ENCODE measurements around the gene GNAL. TPM values are rescaled to one million over a fixed set of nuclear protein-coding genes. Genes with fewer than 3 reads are reported as not detected.

The GNAL gene
- total RNA-seq, 2 donors from 2014 or later: 2.7 to 4.4 TPM

GRCh38 chr18:11669271-11669947 lies 19.7 kb upstream of the GNAL start:
- TF ChIP-seq CTCF (IDR thresholded peaks at IDR 0.05): no peak
- Histone ChIP-seq H3K36me3 (no peaks in the 10 kb centered on the region), H3K27me3 (no peaks in the 10 kb centered on the region), H3K4me1 (no peaks in the 10 kb centered on the region), H3K9me3 (no peaks in the 10 kb centered on the region), H3K4me3 (no peak overlapping the region), H3K27ac (no peak overlapping the region)
- no peak for DNase-seq (ENCODE audit: low spot score)

DNA sequence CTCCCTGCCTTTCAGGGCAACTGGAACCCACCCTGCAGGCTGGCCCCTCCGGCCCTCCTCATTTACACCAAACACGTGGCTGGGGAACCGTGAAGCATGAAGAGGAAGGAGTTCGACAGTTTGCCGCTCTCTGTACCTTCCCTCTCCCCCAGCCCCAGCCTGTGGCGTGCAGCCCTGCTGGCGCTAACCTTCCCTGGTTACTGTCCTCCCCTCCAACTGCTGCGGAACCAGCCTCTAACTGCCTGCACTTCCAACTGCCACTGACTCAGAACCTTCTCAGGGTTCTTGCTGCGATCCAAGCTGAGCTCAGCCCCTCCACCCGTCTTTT lies 19.2 kb upstream of the GNAL start:
- H3K27ac ChIP-seq: no peak overlapping the region
- no peak overlapping the region for H3K4me3 ChIP-seq
- H3K4me1 ChIP-seq: no peaks in the 10 kb centered on the region
- DNase-seq (ENCODE audit: low spot score): no peak
- H3K36me3 ChIP-seq: no peaks in the 10 kb centered on the region
- TF ChIP-seq CTCF (IDR thresholded peaks at IDR 0.05): no peak
- no peaks in the 10 kb centered on the region for H3K9me3 ChIP-seq
- no peaks in the 10 kb centered on the region for H3K27me3 ChIP-seq

- no peaks in the 10 kb centered on the region for H3K4me1 ChIP-seq
- no peak overlapping the region for H3K27ac ChIP-seq
- no peaks in the 10 kb centered on the region for H3K9me3 ChIP-seq
- TF ChIP-seq CTCF (IDR thresholded peaks at IDR 0.05): no peak
- H3K4me3 ChIP-seq: no peak overlapping the region
- H3K36me3 ChIP-seq: no peaks in the 10 kb centered on the region
- H3K27me3 ChIP-seq: no peaks in the 10 kb centered on the region
- DNase-seq (ENCODE audit: low spot score): no peak
These were observed 17.9 kb upstream of the GNAL start for GRCh38 chr18:11671156-11671555.

DNA sequence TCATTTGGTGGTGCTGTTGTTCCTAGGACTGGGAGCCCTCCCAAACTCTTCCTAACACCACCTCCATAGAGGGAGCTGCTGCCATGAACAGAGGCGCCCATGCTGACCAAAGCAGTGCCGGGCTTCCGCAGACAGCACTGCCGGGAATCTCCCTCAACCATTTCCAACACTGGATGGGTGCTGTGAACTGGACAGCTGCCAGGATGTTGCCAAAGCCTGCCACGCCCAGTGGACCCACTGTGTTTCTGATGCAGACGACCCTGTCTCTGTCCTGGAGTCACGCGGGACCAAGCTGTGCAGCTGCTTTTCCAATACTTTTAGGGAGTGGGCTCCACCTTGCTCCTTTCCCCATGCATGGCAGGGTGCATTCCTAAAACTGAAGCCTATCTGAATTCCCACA lies 16.9 kb upstream of the GNAL start:
- no peak for TF ChIP-seq CTCF (IDR thresholded peaks at IDR 0.05)
- H3K27ac ChIP-seq: no peak overlapping the region

GRCh38 chr18:11672846-11673454 lies 16.1 kb upstream of the GNAL start:
- no peak overlapping the region for H3K4me3 ChIP-seq
- H3K9me3 ChIP-seq: no peaks in the 10 kb centered on the region
- no peaks in the 10 kb centered on the region for H3K4me1 ChIP-seq
- no peaks in the 10 kb centered on the region for H3K27me3 ChIP-seq
- no peak for TF ChIP-seq CTCF (IDR thresholded peaks at IDR 0.05)
- no peak overlapping the region for H3K27ac ChIP-seq
- DNase-seq (ENCODE audit: low spot score): no peak
- no peaks in the 10 kb centered on the region for H3K36me3 ChIP-seq

More for the DNA sequence above, 16.9 kb upstream of the GNAL start:
- Histone ChIP-seq H3K36me3 (no peaks in the 10 kb centered on the region), H3K4me3 (no peak overlapping the region), H3K4me1 (no peaks in the 10 kb centered on the region), H3K27me3 (no peaks in the 10 kb centered on the region), H3K9me3 (no peaks in the 10 kb centered on the region)
- no peak for DNase-seq (ENCODE audit: low spot score)

GRCh38 chr18:11673560-11673959 lies 15.5 kb upstream of the GNAL start:
- H3K27ac ChIP-seq: no peak overlapping the region
- no peak for DNase-seq (ENCODE audit: low spot score)
- H3K36me3 ChIP-seq: no peaks in the 10 kb centered on the region
- H3K4me1 ChIP-seq: no peaks in the 10 kb centered on the region
- no peaks in the 10 kb centered on the region for H3K9me3 ChIP-seq
- H3K27me3 ChIP-seq: no peaks in the 10 kb centered on the region
- TF ChIP-seq CTCF (IDR thresholded peaks at IDR 0.05): no peak
- H3K4me3 ChIP-seq: no peak overlapping the region

Data from right atrium auricular region (tissue), 2 donors.